GM13976 (cell line): ENCODE measurements around the gene ATP11A.

Experiments used
- DNase-seq: peaks from one replicate; pipeline ENCODE4 v3.0.0; 2012; ENCODE audit warnings: low spot score
- CTCF ChIP-seq: IDR thresholded peaks from 2 replicates; pipeline ENCODE4 v1.5.1; 2012; ENCODE audit warnings: borderline replicate concordance, mild to moderate bottlenecking; ENCODE audit not compliant: insufficient read depth; ENCODE audit errors: extremely low read depth, missing control alignments, control extremely low read depth
- in situ Hi-C: fragments of 300-500 bp; cut with MboI; formaldehyde crosslinking; loops from one replicate; pipeline ENCODE4 v1.12.0; 2022; ENCODE audit warnings: low sequenced_read_pairs, mixed read lengths, inconsistent platforms; ENCODE audit not compliant: unreplicated experiment

The ATP11A gene

DNA sequence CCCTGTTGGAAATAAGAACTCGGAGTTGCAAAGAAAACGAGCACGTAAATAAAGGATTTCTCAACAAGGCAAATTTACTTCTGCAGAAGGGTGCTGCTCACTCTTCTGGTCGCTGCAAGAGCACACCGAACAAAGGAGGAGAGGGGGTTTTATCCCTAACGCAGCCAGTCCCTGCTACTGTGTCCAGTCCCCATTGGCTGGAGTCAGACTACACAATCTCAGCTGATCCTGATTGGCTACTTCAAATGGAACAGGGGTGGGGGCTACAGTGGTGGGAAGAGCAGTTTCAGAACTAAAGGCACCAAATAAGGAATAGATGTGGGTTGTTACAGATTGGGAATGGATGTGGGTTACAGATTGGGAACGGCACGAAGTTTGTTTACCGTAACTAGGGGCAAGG is 215.2 kb downstream of the ATP11A start:
- no peak for TF ChIP-seq CTCF
- no peak for DNase-seq
- in situ Hi-C loops = no loop called here

DNA sequence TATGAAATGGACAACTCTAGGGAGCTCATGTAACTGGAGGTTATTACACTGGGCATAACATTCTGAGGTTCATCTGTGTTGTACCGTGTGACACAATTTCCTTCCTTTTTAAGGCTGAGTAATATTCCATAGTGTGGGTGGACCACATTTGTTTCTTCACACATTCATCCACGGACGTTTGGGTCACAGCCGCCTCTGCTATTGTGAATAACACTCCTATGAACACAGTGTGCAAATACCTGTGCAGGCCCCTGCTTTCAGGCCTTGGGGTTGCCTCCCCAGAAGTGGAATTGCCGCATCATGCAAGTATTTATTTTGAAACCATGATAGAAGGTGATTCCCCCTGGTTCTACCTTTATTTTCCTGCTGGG is 215.8 kb downstream of the ATP11A start:
- in situ Hi-C loops = no loop called here
- no peak for TF ChIP-seq CTCF
- DNase-seq = no peak

DNA sequence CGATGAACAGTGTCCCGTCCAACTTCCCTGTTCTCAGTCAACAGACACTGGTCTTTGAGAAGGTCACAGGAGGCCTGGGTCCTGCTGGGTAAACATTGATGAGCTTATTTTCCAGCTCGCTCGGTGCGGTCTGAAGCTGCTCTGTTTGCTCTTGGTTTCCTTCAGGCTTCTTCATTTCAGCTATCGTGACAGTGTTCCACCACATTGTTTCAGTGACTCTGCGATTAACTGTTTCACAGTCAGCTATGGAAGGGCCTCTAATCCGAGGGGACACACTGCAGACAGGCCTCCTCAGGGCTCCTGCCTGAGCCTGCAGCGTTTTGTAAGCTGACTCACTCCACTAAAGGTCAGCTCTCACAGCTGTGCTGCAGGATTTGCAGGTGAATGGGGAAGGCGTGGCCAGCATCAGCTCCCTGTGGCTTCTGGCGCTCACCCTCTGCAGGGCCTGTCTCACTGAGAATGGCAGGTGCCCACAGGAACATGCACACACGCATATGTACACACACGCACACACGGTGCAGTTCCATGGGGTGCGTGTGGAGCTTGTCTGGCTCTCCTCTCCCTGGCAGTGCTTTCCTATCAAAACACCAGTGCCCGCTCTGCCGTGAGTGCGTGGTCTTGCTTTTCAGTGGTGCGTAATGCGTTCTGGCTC is 216.3 kb downstream of the ATP11A start:
- no peak for TF ChIP-seq CTCF
- in situ Hi-C loops = no loop called here
- DNase-seq = no peak

GRCh38 chr13:112907286-112907685 is 217.4 kb downstream of the ATP11A start:
- in situ Hi-C loops = no loop called here
- DNase-seq = no peak
- no peak for TF ChIP-seq CTCF

- DNase-seq = no peak
- in situ Hi-C loops = no loop called here
- no peak for TF ChIP-seq CTCF
These were observed 218.1 kb downstream of the ATP11A start for GRCh38 chr13:112907871-112908331.

- no peak for TF ChIP-seq CTCF
- in situ Hi-C loops = no loop called here
- DNase-seq = no peak
These were observed 218.5 kb downstream of the ATP11A start for GRCh38 chr13:112908342-112908741.
